HS-5 (cell line): ENCODE data around the gene ENOX2.

ENCODE experiments used
- DNase-seq: peaks from one replicate; pipeline ENCODE4 v3.0.0-alpha.2; 2012; ENCODE audit warnings: low read depth

Gene ENOX2

GRCh38 chrX:130625386-130625785, 277.6 kb downstream of the ENOX2 start:
- DNase-seq = no peak

GRCh38 chrX:130623518-130623917, 279.5 kb downstream of the ENOX2 start:
- no peak for DNase-seq

- no peak for DNase-seq
Measured at GRCh38 chrX:130615941-130616340, 287.1 kb downstream of the ENOX2 start.

- no peak for DNase-seq
Measured at GRCh38 chrX:130607431-130607830, 295.6 kb downstream of the ENOX2 start.

- no peak for DNase-seq
Measured at GRCh38 chrX:130606425-130606824, 296.6 kb downstream of the ENOX2 start.

GRCh38 chrX:130604882-130605281, 298.1 kb downstream of the ENOX2 start:
- no peak for DNase-seq

GRCh38 chrX:130594453-130594916, 308.5 kb downstream of the ENOX2 start:
- DNase-seq = no peak

GRCh38 chrX:130593911-130594310, 309.1 kb downstream of the ENOX2 start:
- no peak for DNase-seq

GRCh38 chrX:130592204-130592603, 310.8 kb downstream of the ENOX2 start:
- no peak for DNase-seq

GRCh38 chrX:130578906-130579305, 324.1 kb downstream of the ENOX2 start:
- DNase-seq = no peak

- no peak for DNase-seq
Measured at GRCh38 chrX:130577431-130577830, 325.6 kb downstream of the ENOX2 start.

GRCh38 chrX:130575831-130576389, 327.1 kb downstream of the ENOX2 start:
- DNase-seq = no peak
